ENCODE measurements around the gene ZNF23.

ZNF23 gene

DNA sequence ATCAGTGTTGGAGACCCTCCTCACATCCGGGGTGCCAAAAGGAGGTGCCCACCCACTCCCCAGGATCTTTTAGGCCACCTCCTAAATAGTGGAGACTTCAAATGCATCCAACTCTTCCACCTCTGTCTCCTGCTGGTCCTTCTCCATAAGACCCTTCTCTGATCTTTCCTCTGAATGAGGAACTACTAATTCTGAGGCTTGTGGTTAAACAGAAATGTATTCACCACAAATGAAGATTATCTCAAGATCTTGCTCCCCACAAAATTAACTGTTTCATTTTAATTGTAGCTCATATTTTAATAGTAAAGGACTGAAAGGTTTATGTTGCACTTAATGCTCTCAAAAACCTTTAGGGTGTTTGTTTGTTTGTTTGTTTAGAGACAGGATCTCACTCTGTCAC lies 54.3 kb downstream of the ZNF23 start:
- FAIRE-seq: no peak
- TF ChIP-seq POLR2A (IDR thresholded peaks at IDR 0.05; ENCODE audit: low read depth, low read length): no peak
- DNase-seq (ENCODE audit: insufficient read length, low spot score): no peak

GRCh38 chr16:71406724-71407123 lies 55.3 kb downstream of the ZNF23 start:
- DNase-seq (ENCODE audit: insufficient read length, low spot score) (no peak), FAIRE-seq (no peak)
- TF ChIP-seq POLR2A (IDR thresholded peaks at IDR 0.05; ENCODE audit: low read depth, low read length): no peak

DNA sequence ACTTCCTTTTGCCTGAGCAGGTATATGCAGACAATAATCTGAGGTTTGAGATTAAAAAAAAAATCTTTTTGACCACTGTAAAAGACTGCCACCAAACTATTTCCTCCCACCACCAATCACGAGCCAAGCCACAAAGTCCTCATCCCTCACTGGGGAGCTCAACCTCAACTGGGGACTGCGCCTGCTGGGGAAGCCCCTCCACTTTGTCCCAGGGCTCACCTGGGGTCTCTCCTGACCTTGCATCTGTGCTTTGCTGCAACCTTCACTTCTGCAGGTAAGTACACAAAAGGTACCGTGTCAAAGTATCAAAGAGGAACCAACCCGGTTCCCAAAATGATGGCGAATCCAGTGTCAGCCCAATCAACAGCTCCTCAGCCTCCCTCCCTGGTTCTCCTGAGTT lies 55.7 kb downstream of the ZNF23 start:
- no peak for DNase-seq (ENCODE audit: insufficient read length, low spot score)
- no peak for FAIRE-seq
- TF ChIP-seq POLR2A (IDR thresholded peaks at IDR 0.05; ENCODE audit: low read depth, low read length): no peak

DNA sequence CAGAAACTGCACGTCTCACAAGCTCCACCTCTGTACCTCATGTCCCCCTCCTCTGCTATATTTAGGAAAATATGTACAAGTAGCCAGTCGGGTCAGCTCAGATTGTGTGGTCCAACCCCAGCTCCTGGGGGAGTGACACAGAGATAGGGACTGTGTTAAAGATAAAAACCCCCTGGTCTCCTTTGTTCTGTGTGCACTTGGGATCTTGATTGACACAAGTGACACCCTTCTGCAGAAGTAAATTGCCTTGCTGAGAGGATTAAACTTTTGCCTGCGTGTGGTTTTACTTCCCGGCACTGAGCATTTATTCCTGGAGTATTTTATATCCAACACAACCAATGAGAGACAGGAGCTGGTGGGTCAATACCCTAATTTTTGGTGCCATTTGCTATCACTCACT lies 57.7 kb downstream of the ZNF23 start:
- TF ChIP-seq POLR2A (IDR thresholded peaks at IDR 0.05; ENCODE audit: low read depth, low read length): no peak
- FAIRE-seq: no peak
- DNase-seq (ENCODE audit: insufficient read length, low spot score): no peak

GRCh38 chr16:71402674-71403073 lies 59.4 kb downstream of the ZNF23 start:
- no peak for DNase-seq (ENCODE audit: insufficient read length, low spot score)
- no peak for TF ChIP-seq POLR2A (IDR thresholded peaks at IDR 0.05; ENCODE audit: low read depth, low read length)
- no peak for FAIRE-seq

- FAIRE-seq: no peak
- no peak for DNase-seq (ENCODE audit: insufficient read length, low spot score)
- no peak for TF ChIP-seq POLR2A (IDR thresholded peaks at IDR 0.05; ENCODE audit: low read depth, low read length)
These were observed 60.0 kb downstream of the ZNF23 start for GRCh38 chr16:71402007-71402406.

DNA sequence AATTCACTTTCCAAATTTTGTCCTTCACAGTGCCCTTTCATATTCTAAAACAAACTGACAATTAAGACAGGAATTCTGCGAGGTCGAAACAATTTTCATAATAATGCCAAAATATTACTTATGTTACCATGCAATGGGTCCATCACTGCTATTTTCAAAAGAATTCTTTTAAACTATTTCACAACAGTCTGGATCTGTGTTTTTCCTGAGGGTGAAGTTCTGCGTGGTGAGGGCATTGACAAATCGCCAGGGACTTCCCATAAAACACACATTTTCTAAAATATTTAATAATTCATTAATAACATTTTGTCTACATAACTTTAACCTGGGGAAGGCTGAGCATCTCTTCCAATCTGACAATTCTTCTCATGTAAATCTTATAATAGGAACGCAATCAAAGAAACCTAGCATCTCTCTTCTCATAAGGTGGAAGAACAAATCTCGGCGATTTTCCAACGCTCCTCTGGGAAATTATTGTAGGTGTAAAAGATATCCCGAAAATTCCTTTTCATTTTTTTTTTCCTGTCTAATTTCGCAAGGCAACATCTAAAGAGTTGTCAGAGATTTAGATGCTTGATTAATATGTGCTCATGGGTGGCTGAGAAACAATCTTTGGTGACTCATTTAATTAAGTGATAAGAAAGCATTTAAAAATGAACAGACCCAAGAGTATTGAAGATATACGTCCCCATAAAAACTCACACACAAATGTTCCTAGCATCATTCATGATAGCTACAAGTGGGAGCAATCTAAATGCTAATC lies 62.1 kb downstream of the ZNF23 start:
- DNase-seq (ENCODE audit: insufficient read length, low spot score) (no peak), FAIRE-seq (no peak)
- no peak for TF ChIP-seq POLR2A (IDR thresholded peaks at IDR 0.05; ENCODE audit: low read depth, low read length)
